DND-41 (cell line): ENCODE results near the gene ST3GAL4.

Experiments used
- ATAC-seq: fragments of 200-7000 bp; cut with Tn5 transposase; 3 replicates; pipeline ENCODE4 v1.9.1; 2021; ENCODE audit warnings: low read depth; ENCODE audit not compliant: insufficient read depth
- DNase-seq: peaks from one replicate; pipeline ENCODE4 v3.0.0-alpha.2; 2020
- H2AFZ ChIP-seq: 2 replicates; pipeline ENCODE4 v1.6.0; 2012; ENCODE audit warnings: low read depth, low read length
- H3K27ac ChIP-seq: 2 replicates; pipeline ENCODE4 v1.5.1; 2012; ENCODE audit warnings: low read length, inconsistent platforms
- H3K27me3 ChIP-seq: fragments of 200-600 bp; sonication (generic); 2 replicates; pipeline ENCODE4 v1.6.0; 2012; ENCODE audit warnings: low read length, mild to moderate bottlenecking, inconsistent platforms; ENCODE audit not compliant: insufficient read depth, poor library complexity
- H3K36me3 ChIP-seq: 2 replicates; pipeline ENCODE4 v1.5.1; 2012; ENCODE audit warnings: low read length, inconsistent platforms; ENCODE audit not compliant: insufficient read depth
- H3K4me1 ChIP-seq: 2 replicates; pipeline ENCODE4 v1.5.1; 2012; ENCODE audit warnings: mild to moderate bottlenecking, low read length; ENCODE audit not compliant: insufficient read depth
- H3K4me2 ChIP-seq: 2 replicates; pipeline ENCODE4 v1.6.0; 2012; ENCODE audit warnings: mild to moderate bottlenecking, moderate library complexity, low read length, inconsistent platforms; ENCODE audit not compliant: insufficient read depth
- H3K4me3 ChIP-seq, 2 experiments: fragments of 200-600 bp in 1 of 2; shearing (Covaris generic) in 1 of 2; 2 replicates each; pipeline ENCODE4 v1.5.1; 2012 to 2016; ENCODE audit warnings: inconsistent platforms in 2 of 2, low read length in 2 of 2, mild to moderate bottlenecking in 2 of 2, low read depth in 1 of 2, moderate library complexity in 1 of 2
- H3K79me2 ChIP-seq: 2 replicates; pipeline ENCODE4 v1.6.0; 2012; ENCODE audit warnings: low read length, inconsistent platforms; ENCODE audit not compliant: insufficient read depth
- H3K9ac ChIP-seq: 2 replicates; pipeline ENCODE4 v1.6.0; 2012; ENCODE audit warnings: low read depth, mild to moderate bottlenecking, inconsistent platforms, low read length, moderate library complexity
- H3K9me3 ChIP-seq: 2 replicates; pipeline ENCODE4 v1.5.1; 2012; ENCODE audit warnings: low read length, moderate library complexity, mild to moderate bottlenecking, inconsistent platforms; ENCODE audit not compliant: insufficient read depth, severe bottlenecking
- H4K20me1 ChIP-seq: 2 replicates; pipeline ENCODE4 v1.6.0; 2012; ENCODE audit warnings: low read length; ENCODE audit not compliant: insufficient read depth
- CTCF ChIP-seq: IDR thresholded peaks from 2 replicates; pipeline ENCODE4 v1.5.1; 2012; ENCODE audit warnings: borderline replicate concordance, low read length, moderate library complexity, mild to moderate bottlenecking; ENCODE audit not compliant: poor library complexity, severe bottlenecking; ENCODE audit errors: extremely low read depth
- EZH2 ChIP-seq: IDR thresholded peaks from 3 replicates; pipeline ENCODE4 v1.6.1; 2012; ENCODE audit warnings: borderline replicate concordance, low read depth, mild to moderate bottlenecking, moderate library complexity, low read length, inconsistent platforms; ENCODE audit not compliant: severe bottlenecking

ST3GAL4 gene

GRCh38 chr11:126407682-126408288 is 52.3 kb downstream of the ST3GAL4 start:
- no peaks in the 10 kb centered on the region; the same call in 1 of the 2 replicates for H4K20me1 ChIP-seq
- no peaks in the 10 kb centered on the region for H3K4me1 ChIP-seq
- DNase-seq = no peak
- no peak overlapping the region for H3K9ac ChIP-seq
- no peaks in the 10 kb centered on the region for H3K79me2 ChIP-seq
- H3K9me3 ChIP-seq = no peaks in the 10 kb centered on the region
- H2AFZ ChIP-seq = no peak overlapping the region
- no peak for ATAC-seq
- no peak overlapping the region for H3K27ac ChIP-seq
- TF ChIP-seq CTCF (no peak), EZH2 (no peak)
- peaks cover 36% of the 10 kb centered on the region for H3K36me3 ChIP-seq
- H3K4me3 ChIP-seq = no peak overlapping the region
- no peak overlapping the region for H3K4me2 ChIP-seq
- no peaks in the 10 kb centered on the region for H3K27me3 ChIP-seq

- no peak overlapping the region for H3K4me3 ChIP-seq
- H3K36me3 ChIP-seq = peaks cover 42% of the 10 kb centered on the region
- no peaks in the 10 kb centered on the region for H4K20me1 ChIP-seq
- H3K9ac ChIP-seq = no peak overlapping the region
- no peak overlapping the region for H2AFZ ChIP-seq
- no peaks in the 10 kb centered on the region for H3K79me2 ChIP-seq
- no peaks in the 10 kb centered on the region for H3K4me1 ChIP-seq
- no peaks in the 10 kb centered on the region for H3K9me3 ChIP-seq
- no peak for DNase-seq
- ATAC-seq = no peak
- H3K27me3 ChIP-seq = no peaks in the 10 kb centered on the region
- H3K4me2 ChIP-seq = no peak overlapping the region
- TF ChIP-seq CTCF = no peak
- no peak for TF ChIP-seq EZH2
- no peak overlapping the region for H3K27ac ChIP-seq
These were observed 53.0 kb downstream of the ST3GAL4 start for GRCh38 chr11:126408496-126408895.

- Histone ChIP-seq H3K27me3 (no peaks in the 10 kb centered on the region), H2AFZ (no peak overlapping the region), H4K20me1 (no peaks in the 10 kb centered on the region), H3K4me1 (no peaks in the 10 kb centered on the region), H3K79me2 (no peaks in the 10 kb centered on the region), H3K4me3 (no peak overlapping the region), H3K27ac (no peak overlapping the region), H3K36me3 (peaks cover 47% of the 10 kb centered on the region), H3K9me3 (no peaks in the 10 kb centered on the region), H3K4me2 (no peak overlapping the region), H3K9ac (no peak overlapping the region)
- no peak for ATAC-seq
- TF ChIP-seq CTCF = no peak
- TF ChIP-seq EZH2 = no peak
- no peak for DNase-seq
These were observed 53.6 kb downstream of the ST3GAL4 start for GRCh38 chr11:126408901-126409619.
